Glomerular visceral epithelial cell (primary cell): ENCODE data around the gene ATF1.
A peak's percentile ranks its signal among the peaks of the same experiment; 100 is the strongest.
"Not testable (repeated sequence)": the region's sequence is repeated elsewhere in the genome, so short reads cannot be mapped to it uniquely, and the experiment has no call there.

ENCODE experiments used
- DNase-seq: peaks from one replicate; pipeline ENCODE4 v3.0.0-alpha.2; 2016; ENCODE audit errors: extremely low spot score

ATF1 gene

GRCh38 chr12:50859621-50860310, 95.9 kb downstream of the ATF1 start:
- DNase-seq = no peak

DNA sequence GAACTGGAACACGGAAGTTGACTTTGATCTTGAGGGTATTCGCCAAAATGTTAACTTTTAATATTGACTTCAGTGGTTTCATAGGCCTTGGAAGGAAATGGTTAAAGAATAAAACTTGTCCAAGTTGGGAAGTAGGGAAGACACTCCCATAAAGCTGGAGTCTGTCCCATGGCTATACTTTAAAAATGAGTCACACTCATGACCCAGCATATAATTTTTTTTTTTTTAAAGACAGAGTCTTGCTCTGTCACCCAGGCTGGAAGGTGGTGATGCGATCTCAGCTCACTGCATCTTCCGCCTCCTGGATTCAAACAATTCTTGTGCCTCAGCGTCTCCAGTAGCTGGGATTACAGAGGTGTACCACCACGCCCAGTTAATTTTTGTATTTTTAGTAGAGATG, 98.4 kb downstream of the ATF1 start:
- peak; percentile 20 for DNase-seq

DNA sequence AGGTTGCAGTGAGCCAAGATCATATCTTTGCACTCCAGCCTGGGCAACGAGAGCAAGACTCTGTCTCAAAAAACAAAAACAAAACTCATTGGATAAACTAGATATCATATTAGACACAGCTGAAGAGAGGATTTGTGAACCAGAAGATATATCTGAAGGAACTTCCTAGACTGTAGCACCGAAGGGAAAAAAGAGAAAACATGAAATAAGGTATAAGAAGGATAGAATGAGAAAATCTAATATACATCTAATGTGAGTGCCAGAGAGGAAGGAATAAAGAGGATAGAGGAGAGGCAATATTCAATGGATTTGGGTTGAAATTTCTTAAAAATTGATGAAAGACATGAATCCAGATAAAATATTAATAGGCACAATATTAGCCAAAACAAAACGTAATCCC, 101.4 kb downstream of the ATF1 start:
- no peak for DNase-seq

GRCh38 chr12:50868881-50869280, 105.0 kb downstream of the ATF1 start:
- DNase-seq = not testable (repeated sequence)
